ENCODE data around the gene GSTA4.

The GSTA4 gene

DNA sequence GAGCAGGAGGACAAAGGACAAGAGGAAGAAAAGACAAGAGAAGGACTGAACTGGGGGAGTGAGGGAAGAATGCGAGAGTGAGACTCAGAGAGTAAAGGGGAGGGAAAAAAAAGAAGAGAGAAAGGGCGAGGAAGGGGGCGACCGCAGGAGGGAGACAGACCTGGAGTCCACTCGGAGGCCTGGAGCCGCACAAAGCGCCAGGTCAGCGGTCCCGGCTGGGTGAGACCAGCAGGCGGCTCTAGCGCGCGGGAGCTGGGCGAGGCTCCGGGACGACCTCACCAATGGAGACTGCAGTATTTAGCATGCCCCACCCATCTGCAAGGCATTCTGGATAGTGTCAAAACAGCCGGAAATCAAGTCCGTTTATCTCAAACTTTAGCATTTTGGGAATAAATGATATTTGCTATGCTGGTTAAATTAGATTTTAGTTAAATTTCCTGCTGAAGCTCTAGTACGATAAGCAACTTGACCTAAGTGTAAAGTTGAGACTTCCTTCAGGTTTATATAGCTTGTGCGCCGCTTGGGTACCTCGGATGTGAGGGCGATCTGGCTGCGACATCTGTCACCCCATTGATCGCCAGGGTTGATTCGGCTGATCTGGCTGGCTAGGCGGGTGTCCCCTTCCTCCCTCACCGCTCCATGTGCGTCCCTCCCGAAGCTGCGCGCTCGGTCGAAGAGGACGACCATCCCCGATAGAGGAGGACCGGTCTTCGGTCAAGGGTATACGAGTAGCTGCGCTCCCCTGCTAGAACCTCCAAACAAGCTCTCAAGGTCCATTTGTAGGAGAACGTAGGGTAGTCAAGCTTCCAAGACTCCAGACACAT is at the start of gene GSTA4:
Gene GSTA4 (minus strand): TSS at position 196 of the 824 bp plus-strand sequence. CDS start 1,041 bp downstream, outside the sequence.
- peak; percentile 94 to 96 for DNase-seq

DNA sequence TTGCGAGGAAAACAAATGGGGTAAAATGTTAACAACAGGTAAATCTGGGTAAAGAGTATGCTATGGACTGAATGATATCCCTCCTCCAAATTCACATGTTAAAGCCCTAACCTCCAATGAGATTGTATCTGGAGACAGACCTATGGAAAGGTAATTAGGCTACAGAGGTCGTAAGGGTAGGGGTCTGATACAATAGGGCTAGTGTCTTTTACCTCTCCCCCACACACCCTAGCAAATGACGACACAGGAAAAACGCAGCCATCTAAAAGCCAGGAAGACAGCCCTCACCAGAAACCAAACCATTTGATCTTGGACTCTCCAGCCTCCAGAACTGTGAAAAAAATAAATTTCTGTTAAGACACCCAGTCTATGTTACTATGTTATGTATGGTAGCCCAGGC is 49.5 kb upstream of the GSTA4 start:
- no peak for DNase-seq

GRCh38 chr6:53044071-53044470 is 49.0 kb upstream of the GSTA4 start:
- no peak for DNase-seq

- no peak for DNase-seq
These were observed 48.5 kb upstream of the GSTA4 start for GRCh38 chr6:53043581-53043980.

GRCh38 chr6:53042112-53042511 is 47.0 kb upstream of the GSTA4 start:
- DNase-seq, result no peak

DNA sequence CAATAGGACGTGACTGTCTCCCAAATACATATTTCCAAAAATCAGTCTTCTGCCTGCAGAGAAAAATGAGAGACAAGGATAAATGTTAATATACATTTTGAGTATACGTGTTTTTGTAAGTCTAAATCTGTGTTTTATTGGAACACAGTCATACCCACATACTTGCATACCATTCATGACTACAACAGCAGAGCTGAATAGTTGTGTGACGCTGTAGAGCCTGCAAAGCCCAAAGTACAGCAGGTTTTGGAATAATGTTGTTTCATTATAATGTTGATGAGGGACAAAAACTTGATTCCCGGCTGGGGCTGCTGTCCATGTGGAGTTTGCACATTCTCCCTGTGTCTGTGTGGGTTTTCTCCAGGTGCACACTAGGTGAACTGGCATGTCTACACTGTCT is 46.3 kb upstream of the GSTA4 start:
- DNase-seq, result no peak

GRCh38 chr6:53038596-53038995 is 43.5 kb upstream of the GSTA4 start:
- no peak for DNase-seq

GRCh38 chr6:53038141-53038540 is 43.1 kb upstream of the GSTA4 start:
- no peak for DNase-seq

GRCh38 chr6:53035549-53036213 is 40.6 kb upstream of the GSTA4 start:
- DNase-seq, result no peak

DNA sequence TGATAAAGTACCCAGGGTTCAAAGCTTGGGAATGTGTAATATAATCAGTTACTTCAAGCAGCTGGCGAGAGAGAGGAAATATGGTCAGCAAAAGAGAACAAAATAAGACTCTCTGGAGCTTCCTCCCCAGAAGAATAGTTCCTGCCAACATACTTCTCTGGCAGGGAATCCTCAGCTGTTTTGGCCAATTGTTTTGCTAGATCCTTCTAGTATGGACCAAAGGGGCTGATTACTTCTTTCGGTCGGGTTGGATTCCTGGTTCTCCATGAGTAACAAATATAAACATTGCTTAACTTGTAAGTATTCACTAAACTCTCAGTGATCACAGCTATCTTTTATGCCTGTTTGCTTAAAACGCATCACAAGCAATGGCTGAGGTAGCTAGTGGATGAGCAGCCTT is 38.7 kb upstream of the GSTA4 start:
- DNase-seq, result no peak

- DNase-seq, result no peak
These were observed 37.8 kb upstream of the GSTA4 start for GRCh38 chr6:53032849-53033248.

DNA sequence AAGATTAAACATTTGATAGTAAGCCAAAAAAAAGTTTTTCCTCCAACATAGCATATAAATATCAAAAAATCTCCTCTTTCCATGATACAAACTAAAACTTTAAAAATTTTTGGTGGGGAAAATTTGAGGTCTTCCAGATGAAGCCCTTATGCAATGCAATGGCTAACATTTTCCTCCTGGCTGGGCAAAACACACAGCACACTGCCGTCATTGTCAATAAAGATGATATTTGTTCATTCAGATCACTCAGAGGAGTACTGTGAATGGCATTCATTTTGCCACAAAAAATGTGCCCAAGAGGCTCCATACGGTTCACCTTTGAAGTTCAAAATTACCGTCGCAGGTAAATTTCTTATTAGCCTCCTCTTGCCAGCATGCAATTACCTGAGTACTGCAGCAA is 36.2 kb upstream of the GSTA4 start:
- DNase-seq, result no peak

GRCh38 chr6:53029761-53030160 is 34.7 kb upstream of the GSTA4 start:
- no peak for DNase-seq

GRCh38 chr6:53029257-53029656 is 34.2 kb upstream of the GSTA4 start:
- no peak for DNase-seq

GRCh38 chr6:53028467-53028866 is 33.4 kb upstream of the GSTA4 start:
- DNase-seq, result no peak

GRCh38 chr6:53027131-53027718 is 32.1 kb upstream of the GSTA4 start:
- no peak for DNase-seq

GRCh38 chr6:53026526-53026925 is 31.4 kb upstream of the GSTA4 start:
- DNase-seq, result no peak

DNA sequence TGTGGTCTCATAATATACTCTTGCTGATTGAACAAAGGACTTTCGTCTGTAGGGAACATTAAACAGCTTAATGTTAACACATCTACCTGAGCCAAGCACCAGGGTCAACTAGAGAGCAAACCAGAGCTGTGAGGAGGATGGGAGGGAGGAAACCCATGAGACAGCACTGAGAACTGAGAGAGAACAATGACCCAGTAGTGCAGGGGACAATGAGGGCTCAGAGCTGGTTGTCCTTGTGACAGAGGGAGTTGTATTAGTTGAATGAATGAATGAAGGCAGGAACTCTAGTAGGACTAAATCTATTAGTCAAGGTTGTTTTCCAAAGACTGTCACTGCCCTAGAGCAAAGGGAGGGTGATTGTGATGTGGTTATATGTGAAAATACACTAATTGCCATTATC is 28.2 kb upstream of the GSTA4 start:
- no peak for DNase-seq

DNA sequence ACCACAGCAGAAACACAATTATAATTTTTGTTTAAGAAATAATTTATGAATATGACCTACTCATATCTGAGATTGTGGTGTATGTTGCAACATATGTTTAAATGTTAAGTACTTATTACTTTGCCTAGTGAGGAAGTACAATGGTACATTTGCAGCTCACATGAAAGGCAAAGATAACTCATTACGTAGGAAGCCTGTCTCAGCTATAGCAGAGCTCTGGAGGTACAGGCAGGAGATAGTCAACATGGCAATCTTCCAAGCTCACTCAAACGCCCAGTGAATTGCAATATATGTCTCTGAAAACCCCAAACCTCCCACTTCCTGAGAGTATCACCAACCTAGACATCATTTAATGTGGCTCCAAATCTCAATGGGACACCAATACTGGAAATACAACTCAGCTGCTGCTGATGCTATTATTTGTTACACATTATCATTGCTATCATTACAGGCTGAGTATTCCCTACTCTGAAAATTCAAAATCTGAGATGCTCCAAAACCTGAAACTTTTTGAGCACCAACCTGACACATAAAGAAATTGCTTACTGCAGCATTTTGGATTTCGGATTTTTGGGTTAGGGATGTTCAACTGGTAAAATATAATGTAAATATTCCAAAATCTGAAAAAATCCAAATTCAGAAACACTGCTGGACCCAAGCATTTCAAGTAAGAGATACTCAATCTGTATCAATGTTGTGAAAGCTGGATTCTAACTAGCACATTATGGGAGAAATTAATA is 25.1 kb upstream of the GSTA4 start:
- DNase-seq, result no peak

DNA sequence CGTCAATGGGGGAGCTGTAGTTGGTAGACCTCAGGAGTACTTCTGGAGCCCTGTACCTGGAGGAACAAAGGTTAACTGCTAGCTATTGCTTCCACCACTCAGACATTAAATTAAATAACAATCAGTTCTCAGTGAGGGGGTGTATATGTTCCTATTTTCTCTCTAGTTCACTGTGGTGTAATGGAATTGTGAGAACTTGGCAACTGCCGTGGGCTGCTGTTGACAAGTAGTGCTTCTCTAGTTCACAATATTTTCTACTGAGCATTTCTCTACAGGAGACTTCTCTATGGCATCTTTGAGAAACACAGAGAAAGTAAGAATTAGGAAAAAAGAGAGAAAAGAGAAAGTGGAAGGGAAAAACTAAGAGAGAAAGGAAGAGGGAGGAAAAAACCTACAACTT is 23.4 kb upstream of the GSTA4 start:
- DNase-seq, result no peak

DNA sequence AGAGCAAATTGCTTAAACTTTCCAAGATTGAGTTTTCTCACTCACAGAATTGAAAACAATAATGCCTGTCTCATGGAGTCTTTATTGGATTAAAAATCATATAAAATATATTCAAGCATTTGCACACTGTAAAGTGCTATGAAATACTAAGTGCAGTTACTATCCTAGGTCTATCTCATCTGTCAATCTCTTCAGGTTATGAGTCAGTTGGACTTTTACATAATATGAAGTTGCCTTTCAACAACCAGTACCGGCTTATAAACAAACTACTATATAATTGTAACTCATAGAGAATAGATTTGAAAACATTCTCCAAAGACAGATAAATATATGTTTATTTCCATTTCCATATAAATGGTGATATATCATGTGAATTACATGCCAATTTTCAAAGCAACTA is 20.4 kb upstream of the GSTA4 start:
- no peak for DNase-seq

- DNase-seq, result no peak
These were observed 19.7 kb upstream of the GSTA4 start for GRCh38 chr6:53014744-53015143.

DNA sequence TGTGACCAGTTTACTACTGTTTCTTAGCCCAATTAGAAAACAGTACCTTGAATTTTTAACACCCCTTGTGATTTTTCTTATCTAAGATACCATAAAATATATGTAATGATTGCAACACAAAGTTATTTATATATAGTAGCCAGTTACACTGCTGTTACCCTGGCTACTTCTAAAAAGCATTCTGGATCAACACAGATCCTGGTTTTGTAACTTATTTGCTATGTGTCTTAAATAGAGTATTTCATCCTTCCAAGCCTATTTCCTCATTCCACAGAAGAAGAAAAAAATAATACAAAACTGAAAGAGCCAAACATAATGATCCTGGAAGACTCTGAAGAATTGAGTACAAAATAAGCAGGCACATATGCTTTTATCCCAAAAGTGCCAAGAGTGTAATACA is 19.0 kb upstream of the GSTA4 start:
- DNase-seq, result no peak
